ENCODE results near the gene GBF1.

GBF1 gene

DNA sequence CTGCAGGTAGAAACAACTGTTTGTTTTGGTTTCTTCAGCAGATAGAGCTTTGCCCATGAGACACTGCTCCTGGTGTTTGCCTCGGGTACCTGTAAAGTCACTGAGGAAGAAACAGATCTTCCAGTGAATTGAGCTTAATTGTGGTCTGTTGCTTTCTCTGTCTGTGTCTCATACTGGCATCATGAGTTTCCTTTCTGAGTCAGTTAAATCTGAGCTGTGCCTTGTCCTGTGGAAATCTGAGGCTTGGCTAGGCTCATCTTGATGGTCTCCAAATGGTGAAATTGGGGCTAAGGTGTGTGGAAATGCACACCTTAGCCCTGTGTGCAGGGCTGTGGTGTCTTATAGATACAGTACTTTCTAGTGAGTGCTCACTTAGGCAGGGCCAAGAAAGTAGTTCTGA, 67.4 kb downstream of the GBF1 start:
- H3K4me3 ChIP-seq (ENCODE audit: low read depth, low read length), result no peak overlapping the region
- H3K27me3 ChIP-seq, result no peaks in the 10 kb centered on the region
- no peaks in the 10 kb centered on the region for H3K4me1 ChIP-seq
- H3K36me3 ChIP-seq, result no peaks in the 10 kb centered on the region; the same call in 1 of the 2 replicates
- no peak for DNase-seq
- H3K9me3 ChIP-seq, result no peaks in the 10 kb centered on the region
- TF ChIP-seq, protein P1, sequence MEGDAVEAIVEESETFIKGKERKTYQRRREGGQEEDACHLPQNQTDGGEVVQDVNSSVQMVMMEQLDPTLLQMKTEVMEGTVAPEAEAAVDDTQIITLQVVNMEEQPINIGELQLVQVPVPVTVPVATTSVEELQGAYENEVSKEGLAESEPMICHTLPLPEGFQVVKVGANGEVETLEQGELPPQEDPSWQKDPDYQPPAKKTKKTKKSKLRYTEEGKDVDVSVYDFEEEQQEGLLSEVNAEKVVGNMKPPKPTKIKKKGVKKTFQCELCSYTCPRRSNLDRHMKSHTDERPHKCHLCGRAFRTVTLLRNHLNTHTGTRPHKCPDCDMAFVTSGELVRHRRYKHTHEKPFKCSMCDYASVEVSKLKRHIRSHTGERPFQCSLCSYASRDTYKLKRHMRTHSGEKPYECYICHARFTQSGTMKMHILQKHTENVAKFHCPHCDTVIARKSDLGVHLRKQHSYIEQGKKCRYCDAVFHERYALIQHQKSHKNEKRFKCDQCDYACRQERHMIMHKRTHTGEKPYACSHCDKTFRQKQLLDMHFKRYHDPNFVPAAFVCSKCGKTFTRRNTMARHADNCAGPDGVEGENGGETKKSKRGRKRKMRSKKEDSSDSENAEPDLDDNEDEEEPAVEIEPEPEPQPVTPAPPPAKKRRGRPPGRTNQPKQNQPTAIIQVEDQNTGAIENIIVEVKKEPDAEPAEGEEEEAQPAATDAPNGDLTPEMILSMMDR (IDR thresholded peaks at IDR 0.05; ENCODE audit: low read depth, low read length), result no peak

DNA sequence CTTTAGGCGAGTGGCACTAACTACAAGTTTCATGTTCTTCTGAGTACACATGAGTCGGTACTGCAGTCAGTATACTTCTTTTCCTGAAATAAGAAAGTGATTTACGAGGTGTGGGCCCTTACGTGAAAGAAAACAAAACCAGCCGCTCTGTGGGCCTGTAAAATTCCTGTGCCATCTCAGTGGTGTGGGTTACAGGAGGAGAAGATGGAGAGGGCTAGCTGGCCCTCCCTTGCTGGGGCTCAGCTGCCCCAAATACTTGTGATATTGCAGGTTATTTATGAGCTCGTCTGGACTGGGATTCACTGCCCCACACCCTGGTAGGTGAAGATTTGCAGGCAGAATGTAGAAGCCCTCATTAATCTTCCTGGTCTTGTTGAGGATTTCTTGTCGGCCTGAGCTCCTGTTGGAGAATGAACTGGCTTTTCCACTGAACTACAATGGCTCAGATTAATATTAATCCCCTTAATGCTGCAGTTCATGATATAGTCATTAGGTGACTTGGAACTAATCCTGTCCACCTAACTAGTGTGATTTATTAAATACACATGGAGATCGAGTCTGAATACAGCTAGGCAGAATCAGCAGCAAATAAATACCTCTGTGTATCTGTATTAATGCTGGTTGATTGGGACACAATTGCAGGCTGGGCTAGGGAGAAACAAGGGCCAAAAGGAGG, 68.0 kb downstream of the GBF1 start:
- H3K9me3 ChIP-seq, result no peaks in the 10 kb centered on the region
- no peaks in the 10 kb centered on the region for H3K4me1 ChIP-seq
- no peaks in the 10 kb centered on the region for H3K27me3 ChIP-seq
- TF ChIP-seq, protein P1 (IDR thresholded peaks at IDR 0.05; ENCODE audit: low read depth, low read length), result no peak
- H3K36me3 ChIP-seq, result no peaks in the 10 kb centered on the region; the same call in 1 of the 2 replicates
- DNase-seq, result no peak
- no peak overlapping the region for H3K4me3 ChIP-seq (ENCODE audit: low read depth, low read length)

DNA sequence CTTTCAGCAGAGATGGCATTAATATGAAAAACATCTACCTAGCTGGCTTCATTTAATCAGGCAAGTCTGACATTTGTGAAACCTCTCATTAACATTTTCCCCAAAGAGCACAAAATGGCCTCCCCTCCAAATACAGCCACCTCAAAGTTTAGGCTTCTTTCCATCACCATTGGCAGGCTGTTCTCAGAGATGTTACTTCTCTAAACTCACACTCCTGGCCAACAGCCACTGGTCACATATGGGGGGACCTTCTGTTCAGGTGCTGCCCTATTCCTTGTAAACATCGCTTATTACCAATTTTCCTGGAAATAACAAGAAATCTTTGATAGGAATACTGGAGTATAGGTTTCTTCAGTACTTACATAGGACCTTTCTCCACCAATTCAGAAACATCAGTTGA, 69.5 kb downstream of the GBF1 start:
- Histone ChIP-seq H3K4me1 (no peaks in the 10 kb centered on the region), H3K36me3 (no peaks in the 10 kb centered on the region; the same call in 1 of the 2 replicates), H3K9me3 (no peaks in the 10 kb centered on the region; the same call in 1 of the 2 replicates), H3K27me3 (no peaks in the 10 kb centered on the region), H3K4me3 (ENCODE audit: low read depth, low read length) (no peak overlapping the region)
- TF ChIP-seq, protein P1 (IDR thresholded peaks at IDR 0.05; ENCODE audit: low read depth, low read length), result no peak
- no peak for DNase-seq

DNA sequence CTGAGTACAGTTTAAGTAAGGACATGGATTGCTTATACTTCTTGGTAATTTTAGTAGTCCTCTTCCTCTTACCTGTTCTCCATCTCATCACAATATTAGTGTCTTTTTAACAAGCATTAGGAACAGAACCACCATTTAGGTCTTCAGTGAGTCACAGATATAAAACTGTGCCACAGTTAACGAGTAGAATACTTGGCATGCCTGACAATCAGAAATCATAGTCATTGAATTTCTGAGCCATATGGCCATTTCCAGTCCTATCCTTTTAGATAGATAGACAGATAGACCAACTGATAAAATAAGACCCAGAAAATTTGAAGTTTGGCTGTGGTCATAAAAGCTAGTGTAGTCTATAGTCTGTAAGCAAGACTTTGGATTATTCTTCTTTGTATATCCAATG, 71.1 kb downstream of the GBF1 start:
- H3K27me3 ChIP-seq, result no peaks in the 10 kb centered on the region
- TF ChIP-seq, protein P1 (IDR thresholded peaks at IDR 0.05; ENCODE audit: low read depth, low read length), result no peak
- DNase-seq, result no peak

DNA sequence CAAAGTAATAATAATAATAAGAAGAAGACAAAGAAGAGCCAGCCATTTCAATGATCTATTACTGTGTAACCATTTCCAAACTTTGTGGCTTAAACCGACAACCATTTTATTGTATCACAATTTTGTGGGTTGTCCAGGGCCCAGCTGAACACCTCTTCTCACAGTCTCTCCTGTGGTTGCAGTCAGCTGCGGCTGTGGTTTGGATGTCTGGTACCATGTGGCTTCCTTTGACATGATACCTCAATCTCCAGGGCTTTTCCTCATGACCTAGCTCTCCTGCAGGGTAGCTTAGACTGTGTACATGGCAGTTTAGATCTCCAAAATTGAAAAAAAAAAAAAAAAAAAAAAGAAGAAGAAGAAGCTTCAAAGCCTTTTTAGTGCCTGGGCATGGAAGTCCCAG, 77.6 kb downstream of the GBF1 start:
- no peaks in the 10 kb centered on the region; the same call in 1 of the 2 replicates for H3K9me3 ChIP-seq
- TF ChIP-seq, protein P1 (IDR thresholded peaks at IDR 0.05; ENCODE audit: low read depth, low read length), result no peak
- H3K27me3 ChIP-seq, result no peaks in the 10 kb centered on the region
- H3K4me1 ChIP-seq, result no peaks in the 10 kb centered on the region
- H3K36me3 ChIP-seq, result no peaks in the 10 kb centered on the region; the same call in 1 of the 2 replicates
- DNase-seq, result no peak
- no peak overlapping the region for H3K4me3 ChIP-seq (ENCODE audit: low read depth, low read length)

More for the DNA sequence above, 71.1 kb downstream of the GBF1 start:
- H3K4me1 ChIP-seq, result no peaks in the 10 kb centered on the region
- no peak overlapping the region for H3K4me3 ChIP-seq (ENCODE audit: low read depth, low read length)
- no peaks in the 10 kb centered on the region; the same call in 1 of the 2 replicates for H3K36me3 ChIP-seq
- no peaks in the 10 kb centered on the region; the same call in 1 of the 2 replicates for H3K9me3 ChIP-seq

DNA sequence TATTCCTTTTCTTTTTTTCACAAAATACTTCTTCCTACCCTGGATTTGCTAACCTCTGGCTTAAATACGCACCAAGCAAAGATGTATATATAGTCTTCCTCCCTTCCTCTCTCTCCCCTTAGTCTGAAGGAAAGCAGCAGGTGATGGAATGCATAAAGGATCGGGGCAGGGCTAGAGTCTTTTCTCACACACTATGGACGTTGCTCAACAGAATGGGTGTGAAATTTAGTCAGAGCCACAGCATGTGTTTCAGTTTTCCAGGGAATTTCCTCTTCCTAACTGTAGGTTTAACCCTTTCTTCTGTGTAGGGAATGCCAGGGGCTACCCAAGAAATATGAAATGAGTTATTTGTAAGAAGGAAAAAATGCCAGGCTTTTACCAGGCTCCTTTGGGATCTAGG, 78.7 kb downstream of the GBF1 start:
- Histone ChIP-seq H3K36me3 (no peaks in the 10 kb centered on the region; the same call in 1 of the 2 replicates), H3K4me3 (ENCODE audit: low read depth, low read length) (no peak overlapping the region), H3K4me1 (no peaks in the 10 kb centered on the region), H3K27me3 (no peaks in the 10 kb centered on the region), H3K9me3 (no peaks in the 10 kb centered on the region)
- no peak for DNase-seq
- TF ChIP-seq, protein P1 (IDR thresholded peaks at IDR 0.05; ENCODE audit: low read depth, low read length), result no peak
